Measurements from ENCODE around the gene ADAMTS19.

Gene ADAMTS19

GRCh38 chr5:129766798-129767197 lies 306.7 kb downstream of the ADAMTS19 start:
- DNase-seq (ENCODE audit: low read depth, low spot score) = no peak

GRCh38 chr5:129767927-129768380 lies 307.9 kb downstream of the ADAMTS19 start:
- peak; percentile 68 for DNase-seq (ENCODE audit: low read depth, low spot score)

- DNase-seq (ENCODE audit: low read depth, low spot score) = no peak
Observed at GRCh38 chr5:129768735-129769134, 308.6 kb downstream of the ADAMTS19 start.

GRCh38 chr5:129770024-129770820 lies 310.1 kb downstream of the ADAMTS19 start:
- DNase-seq (ENCODE audit: low read depth, low spot score) = no peak

GRCh38 chr5:129771058-129771838 lies 311.1 kb downstream of the ADAMTS19 start:
- peak; percentile 32 for DNase-seq (ENCODE audit: low read depth, low spot score)

GRCh38 chr5:129773376-129773775 lies 313.3 kb downstream of the ADAMTS19 start:
- DNase-seq (ENCODE audit: low read depth, low spot score) = no peak

- no peak for DNase-seq (ENCODE audit: low read depth, low spot score)
Observed at GRCh38 chr5:129781594-129781993, 321.5 kb downstream of the ADAMTS19 start.
